PFSK-1 (cell line): ENCODE data around the gene RTL5.

Source experiments
- POLR2AphosphoS5 ChIP-seq: IDR thresholded peaks from 2 replicates; pipeline ENCODE4 v1.6.1; 2012; ENCODE audit warnings: low read depth, mild to moderate bottlenecking, control low read depth, low read length, moderate library complexity
- TAF1 ChIP-seq: IDR thresholded peaks from 2 replicates; pipeline ENCODE4 v1.6.1; 2012; ENCODE audit warnings: low read length, control low read depth, borderline replicate concordance; ENCODE audit not compliant: insufficient read depth
- TF ChIP-seq, protein P1 (sequence below), 2 experiments: IDR thresholded peaks; 2 replicates each; pipeline versions ENCODE4 v1.6.1 to v1.8.0; 2011 to 2012; ENCODE audit warnings: low read depth in 2 of 2, low read length in 2 of 2, control low read depth in 1 of 2, inconsistent platforms in 1 of 2, mild to moderate bottlenecking in 1 of 2, moderate library complexity in 1 of 2; ENCODE audit not compliant: insufficient read depth in 1 of 2

DNA sequence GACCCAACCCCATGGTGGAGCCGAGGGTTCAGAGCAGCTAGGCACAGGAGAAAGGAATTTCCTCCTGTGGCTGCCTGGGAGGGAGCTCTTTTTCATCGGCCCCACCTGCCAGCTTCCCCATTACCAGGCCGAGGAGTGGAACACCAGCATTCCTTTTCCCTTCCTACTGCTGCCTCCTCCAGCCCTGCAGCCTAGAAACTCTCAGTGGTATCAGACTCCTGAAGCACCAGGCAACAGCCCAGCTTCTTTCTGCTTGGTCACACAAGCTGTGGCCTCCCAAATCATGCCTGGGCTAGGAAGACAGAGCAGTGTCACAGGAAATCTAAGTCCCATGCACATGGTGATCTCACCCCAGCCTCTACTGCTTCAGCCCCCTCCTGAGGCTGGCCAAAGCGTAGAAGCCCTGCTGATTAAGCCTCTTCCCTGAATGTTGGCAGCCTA, 30.1 kb downstream of the RTL5 start:
- TF ChIP-seq POLR2AphosphoS5 (no peak), TAF1 (no peak)
- TF ChIP-seq, protein P1, sequence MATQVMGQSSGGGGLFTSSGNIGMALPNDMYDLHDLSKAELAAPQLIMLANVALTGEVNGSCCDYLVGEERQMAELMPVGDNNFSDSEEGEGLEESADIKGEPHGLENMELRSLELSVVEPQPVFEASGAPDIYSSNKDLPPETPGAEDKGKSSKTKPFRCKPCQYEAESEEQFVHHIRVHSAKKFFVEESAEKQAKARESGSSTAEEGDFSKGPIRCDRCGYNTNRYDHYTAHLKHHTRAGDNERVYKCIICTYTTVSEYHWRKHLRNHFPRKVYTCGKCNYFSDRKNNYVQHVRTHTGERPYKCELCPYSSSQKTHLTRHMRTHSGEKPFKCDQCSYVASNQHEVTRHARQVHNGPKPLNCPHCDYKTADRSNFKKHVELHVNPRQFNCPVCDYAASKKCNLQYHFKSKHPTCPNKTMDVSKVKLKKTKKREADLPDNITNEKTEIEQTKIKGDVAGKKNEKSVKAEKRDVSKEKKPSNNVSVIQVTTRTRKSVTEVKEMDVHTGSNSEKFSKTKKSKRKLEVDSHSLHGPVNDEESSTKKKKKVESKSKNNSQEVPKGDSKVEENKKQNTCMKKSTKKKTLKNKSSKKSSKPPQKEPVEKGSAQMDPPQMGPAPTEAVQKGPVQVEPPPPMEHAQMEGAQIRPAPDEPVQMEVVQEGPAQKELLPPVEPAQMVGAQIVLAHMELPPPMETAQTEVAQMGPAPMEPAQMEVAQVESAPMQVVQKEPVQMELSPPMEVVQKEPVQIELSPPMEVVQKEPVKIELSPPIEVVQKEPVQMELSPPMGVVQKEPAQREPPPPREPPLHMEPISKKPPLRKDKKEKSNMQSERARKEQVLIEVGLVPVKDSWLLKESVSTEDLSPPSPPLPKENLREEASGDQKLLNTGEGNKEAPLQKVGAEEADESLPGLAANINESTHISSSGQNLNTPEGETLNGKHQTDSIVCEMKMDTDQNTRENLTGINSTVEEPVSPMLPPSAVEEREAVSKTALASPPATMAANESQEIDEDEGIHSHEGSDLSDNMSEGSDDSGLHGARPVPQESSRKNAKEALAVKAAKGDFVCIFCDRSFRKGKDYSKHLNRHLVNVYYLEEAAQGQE (IDR thresholded peaks at IDR 0.05; ENCODE audit: insufficient read depth in 1 of 2, low read depth in 2 of 2, low read length in 2 of 2) = no peak
